B cell (primary cell): ENCODE results near the gene SLC39A7. TPM values are rescaled to one million over a fixed set of nuclear protein-coding genes. Genes with fewer than 3 reads are reported as not detected.

ENCODE experiments used
- ATAC-seq: fragments of 200-7000 bp; cut with Tn5 transposase; one replicate; pipeline ENCODE4 v1.10.0; 2021; ENCODE audit warnings: low read depth, mild to moderate bottlenecking, moderate number of reproducible peaks, moderate library complexity
- CTCF ChIA-PET: fragments of 350-600 bp; sonication (Branson Sonifier 250); formaldehyde crosslinking; loops from one replicate; lab custom pipeline; 2021; ENCODE audit warnings: antibody characterized with exemption, inconsistent platforms; lab: Charles Lee
- POLR2A ChIA-PET: fragments of 350-600 bp; sonication (Branson Sonifier 250); formaldehyde crosslinking; loops from one replicate; lab custom pipeline; 2021; ENCODE audit warnings: antibody characterized with exemption; lab: Charles Lee
- DNase-seq: peaks from one replicate; pipeline ENCODE4 v3.0.0; 2013
- H2AFZ ChIP-seq: 2 replicates; pipeline ENCODE4 v1.6.1; 2012; ENCODE audit warnings: mild to moderate bottlenecking, low read depth, low read length; ENCODE audit not compliant: insufficient read depth, poor library complexity, severe bottlenecking
- H3K27ac ChIP-seq, 2 donors: 1 replicate in 1 of 2; 2 replicates in 1 of 2; pipeline ENCODE4 v1.5.1; 2012 to 2013; ENCODE audit warnings: low read length in 2 of 2, mild to moderate bottlenecking in 2 of 2, moderate library complexity in 1 of 2
- H3K27me3 ChIP-seq, 4 experiments: fragments of 200-600 bp in 1 of 4; sonication (generic) in 1 of 4; replicated peaks in 1 of 4; 1 replicate in 2 of 4; 2 replicates in 2 of 4; pipeline versions ENCODE4 v1.6.1 to v1.7.0; 2013 to 2016; ENCODE audit warnings: low read length in 3 of 4, mild to moderate bottlenecking in 2 of 4, mixed read lengths in 1 of 4, moderate library complexity in 1 of 4; ENCODE audit not compliant: insufficient read depth in 4 of 4, control insufficient read depth in 3 of 4; ENCODE audit errors: control extremely low read depth in 1 of 4
- H3K36me3 ChIP-seq, 2 experiments: replicated peaks in 1 of 2; 1 replicate in 1 of 2; 2 replicates in 1 of 2; pipeline versions ENCODE4 v1.6.1 to v1.7.1; 2013; ENCODE audit warnings: low read length in 1 of 2; ENCODE audit not compliant: insufficient read depth in 2 of 2, control insufficient read depth in 1 of 2; ENCODE audit errors: control extremely low read depth in 1 of 2, extremely low read depth in 1 of 2
- H3K4me1 ChIP-seq, 2 donors: fragments of 200-600 bp in 1 of 2; sonication (generic) in 1 of 2; 1 replicate in 1 of 2; 2 replicates in 1 of 2; pipeline versions ENCODE4 v1.5.1 to v1.6.1; 2013 to 2017; ENCODE audit warnings: low read length in 2 of 2; ENCODE audit not compliant: control insufficient read depth in 2 of 2, insufficient read depth in 2 of 2
- H3K4me2 ChIP-seq: replicated peaks from 2 replicates; pipeline ENCODE3; 2012; ENCODE audit warnings: mild to moderate bottlenecking, low read depth, low read length; ENCODE audit not compliant: poor library complexity, severe bottlenecking
- H3K4me3 ChIP-seq, 5 experiments: fragments of 200-600 bp in 1 of 5; sonication (generic) in 1 of 5; 1 replicate in 3 of 5; 2 replicates in 2 of 5; pipeline versions ENCODE4 v1.5.1 to v1.7.0; 2011 to 2016; ENCODE audit warnings: low read length in 4 of 5, mild to moderate bottlenecking in 4 of 5, low read depth in 2 of 5, control low read depth in 1 of 5, moderate library complexity in 1 of 5; ENCODE audit not compliant: insufficient read depth in 1 of 5; ENCODE audit errors: control extremely low read depth in 1 of 5, extremely low read depth in 1 of 5
- H3K79me2 ChIP-seq: fragments of 200-600 bp; sonication (generic); one replicate; pipeline ENCODE4 v1.6.0; 2016; ENCODE audit warnings: low read length; ENCODE audit not compliant: control insufficient read depth, insufficient read depth
- H3K9ac ChIP-seq: fragments of 200-600 bp; sonication (generic); 2 replicates; pipeline ENCODE4 v1.6.1; 2017; ENCODE audit warnings: mild to moderate bottlenecking, low read length, moderate library complexity
- H3K9me3 ChIP-seq, 3 donors: one replicate each; pipeline versions ENCODE4 v1.6.1 to v1.7.1; 2013; ENCODE audit warnings: low read length in 2 of 3; ENCODE audit not compliant: control insufficient read depth in 2 of 3, insufficient read depth in 1 of 3; ENCODE audit errors: control extremely low read depth in 1 of 3
- H4K20me1 ChIP-seq: 2 replicates; pipeline ENCODE4 v1.6.0; 2012; ENCODE audit warnings: mild to moderate bottlenecking, low read length; ENCODE audit not compliant: insufficient read depth, control insufficient read depth, poor library complexity, severe bottlenecking
- H3K27ac Mint-ChIP-seq: one replicate; pipeline ENCODE4 v1.8.0; 2021; ENCODE audit warnings: mixed read lengths
- H3K27me3 Mint-ChIP-seq: one replicate; pipeline ENCODE4 v1.8.0; 2021; ENCODE audit warnings: mixed read lengths
- H3K4me1 Mint-ChIP-seq: one replicate; pipeline ENCODE4 v1.8.0; 2021; ENCODE audit warnings: mixed read lengths
- H3K4me3 Mint-ChIP-seq: one replicate; pipeline ENCODE4 v1.8.0; 2021; ENCODE audit warnings: mixed read lengths
- H3K9me3 Mint-ChIP-seq: one replicate; pipeline ENCODE4 v1.8.0; 2022; ENCODE audit warnings: mixed read lengths; ENCODE audit not compliant: insufficient read depth
- EZH2 ChIP-seq: IDR thresholded peaks from 2 replicates; pipeline ENCODE4 v1.6.1; 2012; ENCODE audit warnings: borderline replicate concordance, low read depth, mild to moderate bottlenecking, moderate library complexity, low read length; ENCODE audit not compliant: insufficient read depth, poor library complexity, severe bottlenecking
- WGBS: methylation state at CpG from one replicate; pipeline ENCODE4 v1.1.5; 2013; ENCODE audit warnings: missing lambda C conversion rate; ENCODE audit not compliant: insufficient coverage; 5-methylcytosine and 5-hydroxymethylcytosine counted together
- intact Hi-C: fragments of 100-400 bp; cut with micrococcal nuclease; formaldehyde crosslinking; loops from one replicate; pipeline ENCODE4 v1.10.0; 2022
- polyA plus RNA-seq: library from polyadenylated mRNA; depleted of rRNA; stranded (reverse); fragments of >200 nt; gene quantifications from 2 replicates; pipeline ENCODE4 v1.2.3, GENCODE V29; 2012
- total RNA-seq, 2 donors: library from RNA; stranded (reverse); fragments of 120-200 nt in 1 of 2; gene quantifications; 1 replicate in 1 of 2; 2 replicates in 1 of 2; pipeline versions ENCODE4 v1.2.3 to v1.2.4, GENCODE V29; 2013 to 2022
- TF ChIP-seq, protein P1 (sequence below): fragments of 200-600 bp; IDR thresholded peaks from one replicate; pipeline ENCODE4 v1.8.0; 2022; ENCODE audit warnings: antibody characterized with exemption, mild to moderate bottlenecking

SLC39A7 gene
- total and polyA plus RNA-seq, 2 donors (not counting 1 experiment from before 2014, with no cell fraction given) = 18.7 to 29.6 TPM

DNA sequence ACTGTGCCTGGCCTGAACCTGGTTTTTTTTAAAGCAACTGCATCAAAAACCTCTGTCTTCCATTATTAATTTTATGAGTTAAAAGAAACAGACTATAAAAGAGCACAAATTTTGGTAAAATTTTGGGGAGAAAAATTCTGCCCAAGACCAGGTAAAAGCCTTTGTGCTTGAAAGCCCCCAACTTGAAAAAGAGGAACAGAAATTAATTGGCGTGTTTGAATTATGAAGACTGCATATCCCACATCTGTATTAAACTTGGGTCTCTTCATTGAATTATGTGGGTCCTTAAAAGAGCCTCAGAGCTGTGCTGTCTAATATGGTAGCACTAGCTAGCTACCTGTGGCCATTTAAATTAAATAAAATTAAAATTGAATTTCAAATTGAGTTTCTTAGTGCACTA is 49.6 kb upstream of the SLC39A7 start:
- POLR2A ChIA-PET = no interaction called here

DNA sequence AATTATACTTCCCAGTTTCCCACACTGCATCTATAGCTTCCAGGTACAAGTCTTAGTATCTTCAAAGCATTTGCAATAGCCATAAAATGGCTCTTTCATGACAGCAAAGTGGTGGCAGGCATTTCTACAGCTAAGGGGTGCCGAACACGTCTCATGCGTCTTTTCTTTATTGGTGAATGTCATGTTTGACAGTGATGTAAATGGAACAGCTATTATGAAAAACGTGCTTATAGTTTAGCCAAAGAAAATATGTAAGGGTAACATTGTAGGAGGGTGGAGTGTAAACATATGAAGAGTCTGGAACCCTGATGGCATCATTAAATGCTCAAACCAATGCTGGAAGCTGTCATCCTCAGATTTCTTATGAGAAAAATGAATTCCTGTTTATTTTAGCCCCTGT is 46.3 kb upstream of the SLC39A7 start:
- Histone ChIP-seq H4K20me1 (no peaks in the 10 kb centered on the region), H3K4me1 (no peaks in the 10 kb centered on the region), H3K9ac (no peak overlapping the region), H3K36me3 (no peaks in the 10 kb centered on the region), H3K79me2 (no peaks in the 10 kb centered on the region), H3K27me3 (peaks cover 0 to 9% (median under 1%) of the 10 kb centered on the region in 4 experiments), H3K9me3 (peaks cover 0 to 11% (median 7%) of the 10 kb centered on the region in 3 donors), H3K4me3 (no peak overlapping the region), H3K27ac (no peak overlapping the region), H3K4me2 (no peak overlapping the region), H2AFZ (no peak overlapping the region)
- peaks cover 4% of the 10 kb centered on the region for H3K9me3 Mint-ChIP-seq
- no peak for ATAC-seq
- peaks cover 12% of the 10 kb centered on the region for H3K27me3 Mint-ChIP-seq
- intact Hi-C loops = no loop called here
- POLR2A ChIA-PET = no interaction called here
- H3K4me1 Mint-ChIP-seq = no peaks in the 10 kb centered on the region
- CTCF ChIA-PET = interaction anchor here (0.8 to 2.6 kb wide), 9 partner anchors 11 to 170 kb away, joined by 3 to 9 read pairs (median 4); no protein-coding TSS in a partner anchor
- H3K4me3 Mint-ChIP-seq = no peak overlapping the region
- no peak for TF ChIP-seq EZH2
- no peak for DNase-seq
- no peak overlapping the region for H3K27ac Mint-ChIP-seq
- 85% methylated on average over 4 of the region's 4 CpGs for WGBS

More for the DNA sequence above, 49.6 kb upstream of the SLC39A7 start:
- Mint-ChIP-seq H3K4me1 (peaks cover 4% of the 10 kb centered on the region), H3K27ac (no peak overlapping the region), H3K9me3 (peaks cover 4% of the 10 kb centered on the region), H3K27me3 (peaks cover 12% of the 10 kb centered on the region), H3K4me3 (no peak overlapping the region)
- DNase-seq (peak; percentile 44), ATAC-seq (no peak)
- no peak overlapping the region for H2AFZ ChIP-seq
- H4K20me1 ChIP-seq = no peaks in the 10 kb centered on the region
- intact Hi-C loops = no loop called here
- peaks cover 0 to 11% (median 7%) of the 10 kb centered on the region in 3 donors for H3K9me3 ChIP-seq
- H3K9ac ChIP-seq = no peak overlapping the region
- 0% methylated on average over 1 of the region's 1 CpG for WGBS
- H3K27ac ChIP-seq = no peak overlapping the region
- H3K27me3 ChIP-seq = peaks cover 0 to 7% (median 3%) of the 10 kb centered on the region in 4 experiments
- H3K79me2 ChIP-seq = no peaks in the 10 kb centered on the region
- no peaks in the 10 kb centered on the region for H3K36me3 ChIP-seq
- CTCF ChIA-PET = interaction anchor here (0.5 to 7.8 kb wide), 8 partner anchors 8 to 1440 kb away, joined by 3 to 122 read pairs (median 14); partner anchors contain the start of gene HLA-DOA
- TF ChIP-seq, protein P1, sequence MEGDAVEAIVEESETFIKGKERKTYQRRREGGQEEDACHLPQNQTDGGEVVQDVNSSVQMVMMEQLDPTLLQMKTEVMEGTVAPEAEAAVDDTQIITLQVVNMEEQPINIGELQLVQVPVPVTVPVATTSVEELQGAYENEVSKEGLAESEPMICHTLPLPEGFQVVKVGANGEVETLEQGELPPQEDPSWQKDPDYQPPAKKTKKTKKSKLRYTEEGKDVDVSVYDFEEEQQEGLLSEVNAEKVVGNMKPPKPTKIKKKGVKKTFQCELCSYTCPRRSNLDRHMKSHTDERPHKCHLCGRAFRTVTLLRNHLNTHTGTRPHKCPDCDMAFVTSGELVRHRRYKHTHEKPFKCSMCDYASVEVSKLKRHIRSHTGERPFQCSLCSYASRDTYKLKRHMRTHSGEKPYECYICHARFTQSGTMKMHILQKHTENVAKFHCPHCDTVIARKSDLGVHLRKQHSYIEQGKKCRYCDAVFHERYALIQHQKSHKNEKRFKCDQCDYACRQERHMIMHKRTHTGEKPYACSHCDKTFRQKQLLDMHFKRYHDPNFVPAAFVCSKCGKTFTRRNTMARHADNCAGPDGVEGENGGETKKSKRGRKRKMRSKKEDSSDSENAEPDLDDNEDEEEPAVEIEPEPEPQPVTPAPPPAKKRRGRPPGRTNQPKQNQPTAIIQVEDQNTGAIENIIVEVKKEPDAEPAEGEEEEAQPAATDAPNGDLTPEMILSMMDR = no peak
- TF ChIP-seq EZH2 = no peak
- H3K4me3 ChIP-seq = no peak overlapping the region
- H3K4me2 ChIP-seq = no peak overlapping the region
- H3K4me1 ChIP-seq = no peaks in the 10 kb centered on the region
